ENCODE results near the gene CFAP47.

The CFAP47 gene

GRCh38 chrX:36388901-36389300, 469.4 kb downstream of the CFAP47 start:
- TF ChIP-seq CTCF (IDR thresholded peaks at IDR 0.05; ENCODE audit: insufficient read depth, low read length, missing control alignments) = no peak
- ChIA-PET POLR2A (no interaction called here), CTCF (no interaction called here)
- DNase-seq (ENCODE audit: low read depth, low spot score) = no peak
- no peak overlapping the region for H3K4me3 ChIP-seq (ENCODE audit: low read depth, low read length)

- ChIA-PET CTCF (no interaction called here), POLR2A (no interaction called here)
- DNase-seq (ENCODE audit: low read depth, low spot score) = no peak
- TF ChIP-seq CTCF (IDR thresholded peaks at IDR 0.05; ENCODE audit: insufficient read depth, low read length, missing control alignments) = no peak
- no peak overlapping the region for H3K4me3 ChIP-seq (ENCODE audit: low read depth, low read length)
Observed at GRCh38 chrX:36401774-36402173, 482.2 kb downstream of the CFAP47 start.

- CTCF ChIA-PET = no interaction called here
- DNase-seq (ENCODE audit: low read depth, low spot score) = no peak
- no peak overlapping the region for H3K4me3 ChIP-seq (ENCODE audit: low read depth, low read length)
- POLR2A ChIA-PET = no interaction called here
- no peak for TF ChIP-seq CTCF (IDR thresholded peaks at IDR 0.05; ENCODE audit: insufficient read depth, low read length, missing control alignments)
Observed at GRCh38 chrX:36407836-36408235, 488.3 kb downstream of the CFAP47 start.

GRCh38 chrX:36414056-36414455, 494.5 kb downstream of the CFAP47 start:
- DNase-seq (ENCODE audit: low read depth, low spot score) = no peak
- H3K4me3 ChIP-seq (ENCODE audit: low read depth, low read length) = no peak overlapping the region
- no peak for TF ChIP-seq CTCF (IDR thresholded peaks at IDR 0.05; ENCODE audit: insufficient read depth, low read length, missing control alignments)
- CTCF ChIA-PET = no interaction called here
- POLR2A ChIA-PET = no interaction called here

- no peak for TF ChIP-seq CTCF (IDR thresholded peaks at IDR 0.05; ENCODE audit: insufficient read depth, low read length, missing control alignments)
- POLR2A ChIA-PET = no interaction called here
- CTCF ChIA-PET = no interaction called here
- H3K4me3 ChIP-seq (ENCODE audit: low read depth, low read length) = no peak overlapping the region
- DNase-seq (ENCODE audit: low read depth, low spot score) = no peak
Observed at GRCh38 chrX:36422368-36422767, 502.8 kb downstream of the CFAP47 start.

- ChIA-PET POLR2A (no interaction called here), CTCF (no interaction called here)
- no peak for DNase-seq (ENCODE audit: low read depth, low spot score)
- H3K4me3 ChIP-seq (ENCODE audit: low read depth, low read length) = no peak overlapping the region
- TF ChIP-seq CTCF (IDR thresholded peaks at IDR 0.05; ENCODE audit: insufficient read depth, low read length, missing control alignments) = no peak
Observed at GRCh38 chrX:36431819-36432218, 512.3 kb downstream of the CFAP47 start.

Data from AG04449 (cell line).